Naive thymus-derived CD8-positive, alpha-beta T cell (primary cell): ENCODE results near the gene PXYLP1. TPM values are rescaled to one million over a fixed set of nuclear protein-coding genes. Genes with fewer than 3 reads are reported as not detected.
A peak's percentile ranks its signal among the peaks of the same experiment; 100 is the strongest.

ENCODE experiments used
- ATAC-seq, 2 donors: fragments of 150-1000 bp; cut with Tn5 transposase in 1 of 2; sonication (Bioruptor Pico), chemical (Tn5 transposase) in 1 of 2; 1 replicate in 1 of 2; 2 replicates in 1 of 2; pipeline ENCODE4 v1.10.0; 2021; ENCODE audit warnings: mild to moderate bottlenecking in 2 of 2, moderate library complexity in 2 of 2
- POLR2A ChIA-PET: fragments of 350-600 bp; sonication (Branson Sonifier 250); formaldehyde crosslinking; loops from one replicate; lab custom pipeline; 2021; ENCODE audit warnings: antibody characterized with exemption; lab: Charles Lee
- DNase-seq, 10 donors: peaks; one replicate each; pipeline versions ENCODE4 v3.0.0 to v3.0.0-alpha.2; 2020 to 2022
- H3K27ac Mint-ChIP-seq, 10 donors: one replicate each; pipeline ENCODE4 v1.8.0; 2020 to 2022; ENCODE audit warnings: mild to moderate bottlenecking in 10 of 10, mixed read lengths in 10 of 10, moderate library complexity in 4 of 10, inconsistent platforms in 1 of 10
- H3K27me3 Mint-ChIP-seq, 5 donors: one replicate each; pipeline ENCODE4 v1.8.0; 2021 to 2022; ENCODE audit warnings: mixed read lengths in 5 of 5
- H3K36me3 Mint-ChIP-seq, 3 donors: one replicate each; pipeline ENCODE4 v1.8.0; 2020 to 2022; ENCODE audit warnings: mixed read lengths in 3 of 3, mild to moderate bottlenecking in 2 of 3, inconsistent platforms in 1 of 3
- H3K4me1 Mint-ChIP-seq, 4 donors: one replicate each; pipeline ENCODE4 v1.8.0; 2021 to 2022; ENCODE audit warnings: mixed read lengths in 4 of 4
- H3K4me3 Mint-ChIP-seq, 10 donors: one replicate each; pipeline ENCODE4 v1.8.0; 2020 to 2022; ENCODE audit warnings: mild to moderate bottlenecking in 10 of 10, mixed read lengths in 10 of 10, moderate library complexity in 6 of 10, inconsistent platforms in 1 of 10
- H3K9me3 Mint-ChIP-seq, 9 donors: one replicate each; pipeline ENCODE4 v1.8.0; 2020 to 2022; ENCODE audit warnings: mixed read lengths in 9 of 9, mild to moderate bottlenecking in 3 of 9, inconsistent platforms in 1 of 9, moderate library complexity in 1 of 9
- polyA plus RNA-seq, 3 donors: library from polyadenylated mRNA; unstranded; fragments of 300-500 nt; fragmentation: Illumina TruSeq; gene quantifications; one replicate each; pipeline ENCODE4 v1.2.3, GENCODE V29; 2021
- total RNA-seq, 8 experiments: library from RNA in 2 of 8; stranded (reverse) in 2 of 8; gene quantifications; one replicate each; pipeline ENCODE4 v1.2.3 and lab custom pipeline; 2021 to 2026

Gene PXYLP1
- total and polyA plus RNA-seq, 5 experiments from 2014 or later: 9.9 to 36.9 (median 18.3) TPM

- no peak for ATAC-seq
- DNase-seq: no peak
- peaks cover 0 to 18% (median 14%) of the 10 kb centered on the region in 3 donors for H3K36me3 Mint-ChIP-seq
- H3K27ac Mint-ChIP-seq: peak overlapping the region in 6 of 10 donors; percentile 41 to 92 (median 73)
- peaks cover 17 to 53% (median 28%) of the 10 kb centered on the region in 4 donors for H3K4me1 Mint-ChIP-seq
- POLR2A ChIA-PET: no interaction called here
- no peaks in the 10 kb centered on the region for H3K9me3 Mint-ChIP-seq
- no peaks in the 10 kb centered on the region for H3K27me3 Mint-ChIP-seq
- no peak overlapping the region for H3K4me3 Mint-ChIP-seq
These were observed 43.9 kb downstream of the PXYLP1 start for GRCh38 chr3:141275511-141275910.

DNA sequence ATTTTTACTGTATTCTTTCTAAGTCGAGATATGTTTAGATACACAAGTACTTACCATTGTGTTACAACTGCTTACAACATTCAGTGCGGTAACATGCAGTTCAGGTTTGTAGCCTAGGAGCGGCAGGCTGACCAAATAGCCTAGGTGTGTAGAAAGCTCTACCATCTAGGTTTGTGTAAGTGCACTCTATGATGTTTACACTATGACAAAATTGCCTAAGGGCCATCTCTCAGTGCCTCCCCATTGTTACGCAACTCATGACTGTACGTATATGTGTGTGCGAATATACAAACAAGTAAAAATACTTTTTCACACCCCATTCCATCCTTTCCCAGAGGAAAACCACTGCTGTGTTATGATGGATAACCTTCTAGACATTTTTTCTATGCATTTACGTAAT is 44.3 kb downstream of the PXYLP1 start:
- no peak overlapping the region for H3K4me3 Mint-ChIP-seq
- H3K9me3 Mint-ChIP-seq: no peaks in the 10 kb centered on the region
- H3K27me3 Mint-ChIP-seq: no peaks in the 10 kb centered on the region
- H3K27ac Mint-ChIP-seq: no peak overlapping the region
- H3K36me3 Mint-ChIP-seq: peaks cover 0 to 19% (median 14%) of the 10 kb centered on the region in 3 donors
- peaks cover 17 to 52% (median 27%) of the 10 kb centered on the region in 4 donors for H3K4me1 Mint-ChIP-seq
- POLR2A ChIA-PET: interaction anchor here (0.7 kb wide), 1 partner anchor 44 kb away, joined by 3 read pairs; the partner anchor contains the start of gene PXYLP1
- DNase-seq (no peak), ATAC-seq (no peak)

DNA sequence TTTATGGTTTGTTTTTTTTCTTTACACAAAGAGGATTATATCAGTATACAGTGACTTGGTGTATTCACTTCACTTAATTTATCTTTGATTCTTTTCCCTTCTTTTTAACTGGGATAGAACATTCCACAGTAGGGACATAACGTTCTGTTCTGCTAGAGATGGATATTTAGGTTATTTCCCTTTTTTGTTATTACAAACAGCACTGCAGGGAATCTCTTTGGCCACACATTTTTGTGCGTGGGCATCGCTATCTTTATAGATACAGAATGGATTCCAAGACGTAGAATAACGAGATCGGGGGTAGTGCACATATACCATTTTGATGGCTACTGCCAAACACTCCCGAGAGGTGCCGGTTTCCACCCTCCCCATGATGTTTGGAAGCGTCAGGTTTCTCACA is 44.8 kb downstream of the PXYLP1 start:
- no peak for DNase-seq
- no peaks in the 10 kb centered on the region for H3K9me3 Mint-ChIP-seq
- H3K4me3 Mint-ChIP-seq: no peak overlapping the region
- H3K36me3 Mint-ChIP-seq: peaks cover 0 to 23% (median 19%) of the 10 kb centered on the region in 3 donors
- ATAC-seq: no peak
- POLR2A ChIA-PET: interaction anchor here (0.7 to 7.5 kb wide), 2 partner anchors 44 to 45 kb away, joined by 3 to 112 read pairs; partner anchors contain the start of gene PXYLP1
- H3K27ac Mint-ChIP-seq: peak overlapping the region in 1 of 10 donors; percentile 41
- H3K27me3 Mint-ChIP-seq: no peaks in the 10 kb centered on the region
- H3K4me1 Mint-ChIP-seq: peaks cover 20 to 49% (median 27%) of the 10 kb centered on the region in 4 donors

DNA sequence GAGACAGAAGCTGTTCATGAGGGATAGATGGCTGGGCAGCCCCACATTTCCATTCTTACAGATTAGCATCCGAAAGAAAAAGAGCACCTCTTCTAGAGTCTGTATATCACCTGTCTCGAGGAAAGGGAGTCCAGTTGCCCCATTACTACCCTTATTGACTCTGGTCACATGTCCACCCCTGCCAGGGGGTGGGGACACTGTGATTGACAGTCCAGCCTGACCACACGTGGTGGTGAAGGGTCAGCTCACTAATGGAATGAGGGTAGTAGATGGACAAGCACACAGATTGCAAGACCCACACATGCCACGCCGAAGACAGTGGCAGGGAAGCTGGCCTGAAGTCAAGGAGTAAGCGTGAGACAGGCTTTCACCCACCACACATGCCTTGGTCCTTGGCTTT is 45.8 kb downstream of the PXYLP1 start:
- POLR2A ChIA-PET: interaction anchor here (0.6 to 7.5 kb wide), 2 partner anchors 37 to 45 kb away, joined by 3 to 112 read pairs; partner anchors contain the start of gene PXYLP1
- peaks cover 5 to 32% (median 22%) of the 10 kb centered on the region in 3 donors for H3K36me3 Mint-ChIP-seq
- peaks cover 18 to 44% (median 27%) of the 10 kb centered on the region in 4 donors for H3K4me1 Mint-ChIP-seq
- no peaks in the 10 kb centered on the region for H3K27me3 Mint-ChIP-seq
- no peaks in the 10 kb centered on the region for H3K9me3 Mint-ChIP-seq
- no peak overlapping the region for H3K4me3 Mint-ChIP-seq
- ATAC-seq: no peak
- peak overlapping the region in 5 of 10 donors; percentile 5 to 72 (median 47) for H3K27ac Mint-ChIP-seq
- DNase-seq: no peak

GRCh38 chr3:141278196-141279076 is 46.8 kb downstream of the PXYLP1 start:
- Mint-ChIP-seq H3K4me1 (peaks cover 18 to 40% (median 26%) of the 10 kb centered on the region in 4 donors), H3K9me3 (no peaks in the 10 kb centered on the region), H3K27ac (peak overlapping the region in 7 of 10 donors; percentile 22 to 83 (median 53)), H3K4me3 (no peak overlapping the region), H3K36me3 (peaks cover 7 to 40% (median 22%) of the 10 kb centered on the region in 3 donors), H3K27me3 (no peaks in the 10 kb centered on the region)
- DNase-seq: no peak
- POLR2A ChIA-PET: interaction anchor here (3.0 to 7.5 kb wide), 3 partner anchors 12 to 46 kb away, joined by 11 to 112 read pairs (median 34); partner anchors contain the start of gene PXYLP1
- no peak for ATAC-seq

GRCh38 chr3:141279077-141279967 is 47.7 kb downstream of the PXYLP1 start:
- Mint-ChIP-seq H3K27me3 (no peaks in the 10 kb centered on the region), H3K27ac (peak overlapping the region in 7 of 10 donors; percentile 22 to 83 (median 54)), H3K4me1 (peaks cover 17 to 31% (median 22%) of the 10 kb centered on the region in 4 donors), H3K36me3 (peaks cover 7 to 46% (median 24%) of the 10 kb centered on the region in 3 donors), H3K9me3 (no peaks in the 10 kb centered on the region), H3K4me3 (peak overlapping the region in 2 of 10 donors; percentile 18 to 22)
- POLR2A ChIA-PET: interaction anchor here (3.0 to 7.5 kb wide), 3 partner anchors 13 to 47 kb away, joined by 11 to 112 read pairs (median 34); partner anchors contain the start of gene PXYLP1
- peak in 6 of 10 donors; percentile 17 to 67 (median 43) for DNase-seq
- peak; percentile 88 to 93 for ATAC-seq

- no peaks in the 10 kb centered on the region for H3K9me3 Mint-ChIP-seq
- POLR2A ChIA-PET: interaction anchor here (3.0 to 7.5 kb wide), 3 partner anchors 14 to 48 kb away, joined by 11 to 112 read pairs (median 34); partner anchors contain the start of gene PXYLP1
- peaks cover 12 to 24% (median 14%) of the 10 kb centered on the region in 4 donors for H3K4me1 Mint-ChIP-seq
- peak overlapping the region in 1 of 10 donors; percentile 21 for H3K27ac Mint-ChIP-seq
- ATAC-seq (no peak), DNase-seq (no peak)
- H3K4me3 Mint-ChIP-seq: no peak overlapping the region
- peaks cover 7 to 45% (median 18%) of the 10 kb centered on the region in 3 donors for H3K36me3 Mint-ChIP-seq
- H3K27me3 Mint-ChIP-seq: no peaks in the 10 kb centered on the region
These were observed 48.5 kb downstream of the PXYLP1 start for GRCh38 chr3:141280086-141280485.

DNA sequence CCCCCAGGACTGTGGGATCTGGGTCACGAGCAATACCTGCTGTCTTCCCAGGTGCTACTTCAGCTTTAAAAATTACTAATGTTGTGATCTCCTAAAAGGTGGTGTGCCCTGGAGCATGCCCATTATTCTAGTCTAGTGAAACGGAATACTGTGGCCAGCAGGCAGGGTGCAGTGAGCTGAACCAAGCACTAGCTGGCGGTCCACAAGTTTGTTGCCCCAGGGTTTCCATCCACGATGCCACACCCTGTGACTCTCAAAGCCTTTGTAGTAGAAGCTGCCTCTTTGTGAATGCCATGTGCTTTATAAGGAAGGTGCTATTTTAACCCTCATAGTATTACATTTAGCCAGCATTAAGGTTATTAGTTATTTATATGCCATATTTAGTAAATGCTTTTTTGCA is 49.1 kb downstream of the PXYLP1 start:
- ATAC-seq (no peak), DNase-seq (no peak)
- Mint-ChIP-seq H3K27me3 (no peaks in the 10 kb centered on the region), H3K36me3 (peaks cover 7 to 51% (median 18%) of the 10 kb centered on the region in 3 donors), H3K9me3 (no peaks in the 10 kb centered on the region), H3K4me1 (peaks cover 9 to 19% (median 9%) of the 10 kb centered on the region in 4 donors), H3K27ac (peak overlapping the region in 2 of 10 donors; percentile 15 to 48), H3K4me3 (no peak overlapping the region)
- POLR2A ChIA-PET: interaction anchor here (3.0 to 7.5 kb wide), 3 partner anchors 14 to 48 kb away, joined by 11 to 112 read pairs (median 34); partner anchors contain the start of gene PXYLP1

GRCh38 chr3:141285570-141285969 is 53.9 kb downstream of the PXYLP1 start:
- H3K36me3 Mint-ChIP-seq: peaks cover 15 to 81% (median 26%) of the 10 kb centered on the region in 3 donors

DNA sequence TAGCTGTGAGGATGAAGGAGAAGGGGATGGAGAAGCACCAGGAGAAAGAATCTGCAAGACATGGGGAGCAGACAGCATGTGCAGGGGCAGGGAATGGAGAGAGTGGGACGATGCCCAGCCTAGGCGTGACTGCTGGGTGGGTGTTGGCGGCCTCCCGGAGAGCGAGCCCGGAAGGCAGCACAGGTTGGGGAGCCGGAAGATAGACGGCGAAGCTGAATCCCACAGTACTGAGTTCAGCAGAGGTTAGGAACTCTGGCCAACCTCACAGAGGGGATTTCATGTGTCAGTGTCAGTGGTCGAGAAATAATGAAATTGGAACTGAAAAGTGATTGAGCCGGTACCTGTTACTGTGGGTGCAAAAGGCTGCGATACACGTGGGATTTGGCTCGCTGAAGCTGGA is 55.2 kb downstream of the PXYLP1 start:
- Mint-ChIP-seq H3K4me1 (peaks cover 0 to 2% (median 0%) of the 10 kb centered on the region in 4 donors), H3K27me3 (no peaks in the 10 kb centered on the region), H3K36me3 (peaks cover 15 to 79% (median 20%) of the 10 kb centered on the region in 3 donors), H3K27ac (no peak overlapping the region), H3K4me3 (no peak overlapping the region), H3K9me3 (no peaks in the 10 kb centered on the region)
- ATAC-seq (no peak), DNase-seq (no peak)
- POLR2A ChIA-PET: no interaction called here

More at GRCh38 chr3:141285570-141285969, 53.9 kb downstream of the PXYLP1 start:
- POLR2A ChIA-PET: interaction anchor here (0.6 to 1.5 kb wide), 2 partner anchors 53 to 168 kb away, joined by 3 to 9 read pairs; partner anchors contain the start of gene PXYLP1
- peaks cover 0 to 4% (median 1%) of the 10 kb centered on the region in 4 donors for H3K4me1 Mint-ChIP-seq
- H3K9me3 Mint-ChIP-seq: no peaks in the 10 kb centered on the region
- H3K27me3 Mint-ChIP-seq: no peaks in the 10 kb centered on the region
- peak overlapping the region in 1 of 10 donors; percentile 18 for H3K27ac Mint-ChIP-seq
- no peak for DNase-seq
- no peak overlapping the region for H3K4me3 Mint-ChIP-seq
- no peak for ATAC-seq

DNA sequence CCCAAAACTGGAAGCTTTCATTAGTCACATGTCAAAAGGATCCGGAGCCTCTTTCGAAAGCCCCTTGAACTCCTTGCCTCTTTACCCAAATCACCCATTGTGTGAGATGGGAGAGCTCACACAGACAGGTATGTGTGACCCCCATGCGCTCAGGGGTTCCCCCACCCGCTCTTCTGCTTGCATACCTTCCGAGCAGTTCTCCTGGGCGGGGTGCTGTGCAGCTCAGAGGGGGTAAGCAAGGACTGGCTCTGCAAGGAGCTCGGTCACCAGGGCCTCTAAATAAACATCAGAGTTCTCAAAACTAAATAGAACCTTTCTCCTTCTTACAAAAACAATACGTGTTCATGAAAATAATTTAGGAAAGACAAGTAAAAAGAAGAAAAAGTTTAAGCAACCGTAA is 55.7 kb downstream of the PXYLP1 start:
- peaks cover 12 to 80% (median 22%) of the 10 kb centered on the region in 3 donors for H3K36me3 Mint-ChIP-seq
- H3K27me3 Mint-ChIP-seq: no peaks in the 10 kb centered on the region
- H3K9me3 Mint-ChIP-seq: no peaks in the 10 kb centered on the region
- H3K4me1 Mint-ChIP-seq: peaks cover 0 to 4% (median 0%) of the 10 kb centered on the region in 4 donors
- POLR2A ChIA-PET: no interaction called here
- DNase-seq: no peak
- no peak for ATAC-seq
- no peak overlapping the region for H3K27ac Mint-ChIP-seq
- no peak overlapping the region for H3K4me3 Mint-ChIP-seq
